MM.1S (cell line): ENCODE measurements around the gene GPRC5D.

Experiments used
- DNase-seq: peaks from one replicate; pipeline ENCODE4 v3.0.0-alpha.2; 2015
- H2AFZ ChIP-seq: fragments of 300-600 bp; sonication (generic); 2 replicates; pipeline ENCODE4 v1.6.0; 2016; ENCODE audit warnings: antibody characterized with exemption, low read length
- H3F3A ChIP-seq: fragments of 300-600 bp; sonication (generic); 2 replicates; pipeline ENCODE4 v1.6.1; 2016; ENCODE audit warnings: mild to moderate bottlenecking, antibody characterized with exemption, low read length, moderate library complexity, mixed read lengths; ENCODE audit not compliant: insufficient read depth
- H3K27ac ChIP-seq: fragments of 300-600 bp; sonication (generic); 2 replicates; pipeline ENCODE4 v1.5.1; 2016; ENCODE audit warnings: mild to moderate bottlenecking, low read length
- H3K27me3 ChIP-seq: fragments of 300-600 bp; sonication (generic); replicated peaks from 2 replicates; pipeline ENCODE4 v1.6.0; 2016; ENCODE audit warnings: low read length; ENCODE audit not compliant: insufficient read depth
- H3K36me3 ChIP-seq: fragments of 300-600 bp; sonication (generic); replicated peaks from 2 replicates; pipeline ENCODE4 v1.6.1; 2016; ENCODE audit warnings: mild to moderate bottlenecking, low read length, mixed read lengths; ENCODE audit not compliant: insufficient read depth
- H3K4me1 ChIP-seq: fragments of 300-600 bp; sonication (generic); 2 replicates; pipeline ENCODE4 v1.6.1; 2016; ENCODE audit warnings: low read length, mixed read lengths
- H3K4me2 ChIP-seq: fragments of 300-600 bp; sonication (generic); 2 replicates; pipeline ENCODE4 v1.6.0; 2016; ENCODE audit warnings: low read depth, low read length
- H3K4me3 ChIP-seq: fragments of 300-600 bp; sonication (generic); 2 replicates; pipeline ENCODE4 v1.5.1; 2016; ENCODE audit warnings: low read length, mixed read lengths
- H3K79me2 ChIP-seq: fragments of 300-600 bp; sonication (generic); 2 replicates; pipeline ENCODE4 v1.6.1; 2016; ENCODE audit warnings: mixed run types, low read length, mixed read lengths
- H3K9ac ChIP-seq: fragments of 300-600 bp; sonication (generic); 2 replicates; pipeline ENCODE4 v1.6.1; 2016; ENCODE audit warnings: low read length, mixed read lengths
- H3K9me2 ChIP-seq: fragments of 300-600 bp; sonication (generic); replicated peaks from 2 replicates; pipeline ENCODE4 v1.6.1; 2016; ENCODE audit warnings: mild to moderate bottlenecking, low read length, mixed read lengths; ENCODE audit not compliant: insufficient read depth
- H3K9me3 ChIP-seq: fragments of 300-600 bp; sonication (generic); replicated peaks from 2 replicates; pipeline ENCODE4 v1.6.1; 2016; ENCODE audit warnings: mild to moderate bottlenecking, low read length, mixed read lengths; ENCODE audit not compliant: insufficient read depth
- H4K20me1 ChIP-seq: fragments of 300-600 bp; sonication (generic); 2 replicates; pipeline ENCODE4 v1.6.1; 2016; ENCODE audit warnings: mild to moderate bottlenecking, low read length, moderate library complexity, mixed read lengths; ENCODE audit not compliant: insufficient read depth
- CTCF ChIP-seq: fragments of 300-600 bp; sonication (generic); IDR thresholded peaks from 2 replicates; pipeline ENCODE4 v1.5.1; 2016; ENCODE audit warnings: antibody characterized with exemption, low read length, mixed read lengths
- EZH2 ChIP-seq: fragments of 300-600 bp; sonication (generic); optimal IDR thresholded peaks from 2 replicates; pipeline ENCODE3; 2017; ENCODE audit warnings: low read depth, mild to moderate bottlenecking, antibody characterized with exemption, low read length, mixed read lengths
- EZH2phosphoT487 ChIP-seq: fragments of 300-600 bp; sonication (generic); IDR thresholded peaks from 2 replicates; pipeline ENCODE4 v1.6.1; 2018; ENCODE audit warnings: antibody characterized with exemption, low read length

Gene GPRC5D

GRCh38 chr12:12939888-12940287 lies 12.1 kb downstream of the GPRC5D start:
- Histone ChIP-seq H3K36me3 (no peaks in the 10 kb centered on the region), H2AFZ (no peak overlapping the region)
- TF ChIP-seq EZH2phosphoT487 = no peak
- TF ChIP-seq CTCF = no peak
- no peak for TF ChIP-seq EZH2

GRCh38 chr12:12938541-12938940 lies 13.4 kb downstream of the GPRC5D start:
- H3K9ac ChIP-seq = no peak overlapping the region
- H3K9me2 ChIP-seq = no peaks in the 10 kb centered on the region
- H2AFZ ChIP-seq = no peak overlapping the region
- H3K4me1 ChIP-seq = peaks cover 11% of the 10 kb centered on the region
- no peaks in the 10 kb centered on the region for H3K27me3 ChIP-seq
- no peaks in the 10 kb centered on the region for H3K36me3 ChIP-seq
- no peak for DNase-seq
- H3F3A ChIP-seq = no peaks in the 10 kb centered on the region; the same call in 1 of the 2 replicates
- no peaks in the 10 kb centered on the region for H3K9me3 ChIP-seq
- H3K4me2 ChIP-seq = no peak overlapping the region
- no peak for TF ChIP-seq EZH2
- TF ChIP-seq EZH2phosphoT487 = no peak
- no peak for TF ChIP-seq CTCF
- H3K27ac ChIP-seq = no peak overlapping the region
- H3K4me3 ChIP-seq = no peak overlapping the region
- H4K20me1 ChIP-seq = no peaks in the 10 kb centered on the region
- H3K79me2 ChIP-seq = peaks cover 3% of the 10 kb centered on the region; the same call in 1 of the 2 replicates

More at GRCh38 chr12:12939888-12940287, 12.1 kb downstream of the GPRC5D start:
- Histone ChIP-seq H3K79me2 (peaks cover 11% of the 10 kb centered on the region; the same call in 1 of the 2 replicates), H3K4me3 (no peak overlapping the region), H3K9me3 (no peaks in the 10 kb centered on the region), H4K20me1 (no peaks in the 10 kb centered on the region), H3K27ac (no peak overlapping the region), H3K9ac (no peak overlapping the region), H3F3A (no peaks in the 10 kb centered on the region; the same call in 1 of the 2 replicates), H3K27me3 (no peaks in the 10 kb centered on the region), H3K9me2 (no peaks in the 10 kb centered on the region), H3K4me1 (peaks cover 11% of the 10 kb centered on the region), H3K4me2 (no peak overlapping the region)
- no peak for DNase-seq

- H3K27ac ChIP-seq = no peak overlapping the region
- DNase-seq = no peak
- no peak overlapping the region for H3K4me2 ChIP-seq
- H3F3A ChIP-seq = no peaks in the 10 kb centered on the region; the same call in 1 of the 2 replicates
- no peak overlapping the region for H2AFZ ChIP-seq
- peaks cover 11% of the 10 kb centered on the region for H3K4me1 ChIP-seq
- no peak overlapping the region for H3K4me3 ChIP-seq
- no peaks in the 10 kb centered on the region for H3K36me3 ChIP-seq
- no peak for TF ChIP-seq EZH2phosphoT487
- no peak for TF ChIP-seq EZH2
- no peak for TF ChIP-seq CTCF
- H3K27me3 ChIP-seq = no peaks in the 10 kb centered on the region
- no peaks in the 10 kb centered on the region for H3K9me2 ChIP-seq
- H4K20me1 ChIP-seq = no peaks in the 10 kb centered on the region
- H3K9ac ChIP-seq = no peak overlapping the region
- no peaks in the 10 kb centered on the region for H3K9me3 ChIP-seq
- H3K79me2 ChIP-seq = no peaks in the 10 kb centered on the region
These were observed 14.9 kb downstream of the GPRC5D start for GRCh38 chr12:12936983-12937491.
